Kidney epithelial cell (primary cell): ENCODE results near the gene MIER3. TPM values are rescaled to one million over a fixed set of nuclear protein-coding genes. Genes with fewer than 3 reads are reported as not detected.

Source experiments
- DNase-seq: peaks from one replicate; pipeline ENCODE4 v3.0.0-alpha.2; 2010; ENCODE audit warnings: low read depth
- H3K27me3 ChIP-seq: 2 replicates; pipeline ENCODE4 v1.6.0; 2011; ENCODE audit warnings: low read length; ENCODE audit not compliant: control insufficient read depth, insufficient read depth
- H3K36me3 ChIP-seq: 2 replicates; pipeline ENCODE4 v1.5.1; 2011; ENCODE audit warnings: low read length; ENCODE audit not compliant: control insufficient read depth, insufficient read depth
- H3K4me3 ChIP-seq: 2 replicates; pipeline ENCODE4 v1.5.1; 2011; ENCODE audit warnings: low read depth, mild to moderate bottlenecking, control low read depth, low read length
- CTCF ChIP-seq: IDR thresholded peaks from 2 replicates; pipeline ENCODE4 v1.5.1; 2011; ENCODE audit warnings: mild to moderate bottlenecking, moderate library complexity, low read length, control low read depth, inconsistent platforms; ENCODE audit not compliant: insufficient read depth, poor library complexity, severe bottlenecking
- total RNA-seq: library from RNA; depleted of rRNA; stranded (reverse); fragments of >200 nt; gene quantifications from 2 replicates; pipeline ENCODE4 v1.2.3, GENCODE V29; 2015

The MIER3 gene
- total RNA-seq, 1 donor from 2014 or later, result 18.1 TPM

GRCh38 chr5:56896763-56897162, 55.2 kb downstream of the MIER3 start:
- DNase-seq, result no peak
- H3K27me3 ChIP-seq, result no peaks in the 10 kb centered on the region
- no peak overlapping the region for H3K4me3 ChIP-seq
- no peak for TF ChIP-seq CTCF
- H3K36me3 ChIP-seq, result peaks cover 1% of the 10 kb centered on the region

- H3K27me3 ChIP-seq, result no peaks in the 10 kb centered on the region
- no peak overlapping the region for H3K4me3 ChIP-seq
- no peak for TF ChIP-seq CTCF
- DNase-seq, result no peak
- H3K36me3 ChIP-seq, result peaks cover 1% of the 10 kb centered on the region
Observed at GRCh38 chr5:56893251-56893951, 58.5 kb downstream of the MIER3 start.

GRCh38 chr5:56881571-56881970, 70.4 kb downstream of the MIER3 start:
- no peaks in the 10 kb centered on the region for H3K27me3 ChIP-seq
- TF ChIP-seq CTCF, result no peak
- DNase-seq, result no peak
- H3K36me3 ChIP-seq, result peaks cover 4% of the 10 kb centered on the region
- no peak overlapping the region for H3K4me3 ChIP-seq

GRCh38 chr5:56876327-56876726, 75.6 kb downstream of the MIER3 start:
- Histone ChIP-seq H3K4me3 (no peak overlapping the region), H3K36me3 (peaks cover 1% of the 10 kb centered on the region), H3K27me3 (no peaks in the 10 kb centered on the region)
- TF ChIP-seq CTCF, result no peak
- no peak for DNase-seq

GRCh38 chr5:56873056-56873455, 78.9 kb downstream of the MIER3 start:
- TF ChIP-seq CTCF, result no peak
- H3K36me3 ChIP-seq, result peaks cover 2% of the 10 kb centered on the region
- DNase-seq, result no peak

GRCh38 chr5:56871777-56872176, 80.1 kb downstream of the MIER3 start:
- TF ChIP-seq CTCF, result no peak
- no peak for DNase-seq
- no peaks in the 10 kb centered on the region for H3K27me3 ChIP-seq
- no peak overlapping the region for H3K4me3 ChIP-seq
- H3K36me3 ChIP-seq, result peaks cover 2% of the 10 kb centered on the region

More at GRCh38 chr5:56873056-56873455, 78.9 kb downstream of the MIER3 start:
- Histone ChIP-seq H3K27me3 (no peaks in the 10 kb centered on the region), H3K4me3 (no peak overlapping the region)
